Parathyroid adenoma (tissue), 2 donors: ENCODE measurements around the gene NACA.

ENCODE experiments used
- H2AFZ ChIP-seq: fragments of 300-600 bp; sonication (generic); one replicate; pipeline ENCODE4 v1.7.0; 2017; ENCODE audit warnings: antibody characterized with exemption, mild to moderate bottlenecking
- H3K27ac ChIP-seq: fragments of 300-600 bp; sonication (generic); one replicate; pipeline ENCODE4 v1.7.0; 2017
- H3K27me3 ChIP-seq: fragments of 300-600 bp; sonication (generic); one replicate; pipeline ENCODE4 v1.7.0; 2017; ENCODE audit warnings: low read length; ENCODE audit not compliant: control insufficient read depth, insufficient read depth
- H3K36me3 ChIP-seq: fragments of 300-600 bp; sonication (generic); one replicate; pipeline ENCODE4 v1.7.0; 2017; ENCODE audit warnings: low read length; ENCODE audit not compliant: control insufficient read depth, insufficient read depth
- H3K4me1 ChIP-seq: fragments of 300-600 bp; sonication (generic); one replicate; pipeline ENCODE4 v1.7.0; 2017; ENCODE audit warnings: control low read depth
- H3K4me2 ChIP-seq: fragments of 300-600 bp; sonication (generic); one replicate; pipeline ENCODE4 v1.7.0; 2017; ENCODE audit warnings: low read length
- H3K4me3 ChIP-seq: fragments of 300-600 bp; sonication (generic); one replicate; pipeline ENCODE4 v1.7.0; 2017; ENCODE audit warnings: low read depth, low read length
- H3K79me2 ChIP-seq: fragments of 300-600 bp; sonication (generic); one replicate; pipeline ENCODE4 v1.7.0; 2017; ENCODE audit warnings: control low read depth
- H3K9ac ChIP-seq: fragments of 300-600 bp; sonication (generic); one replicate; pipeline ENCODE4 v1.7.0; 2017; ENCODE audit warnings: mild to moderate bottlenecking
- H3K9me3 ChIP-seq: fragments of 300-600 bp; sonication (generic); one replicate; pipeline ENCODE4 v1.7.0; 2017; ENCODE audit warnings: low read length; ENCODE audit not compliant: control insufficient read depth
- CTCF ChIP-seq: fragments of 300-600 bp; sonication (generic); IDR thresholded peaks from one replicate; pipeline ENCODE4 v1.7.0; 2017; ENCODE audit warnings: antibody characterized with exemption, mild to moderate bottlenecking
- donor health status: primary hyperparathyroidism.

The NACA gene

GRCh38 chr12:56716933-56717880, 7.9 kb downstream of the NACA start:
- no peak overlapping the region for H2AFZ ChIP-seq
- no peak for TF ChIP-seq CTCF
- no peak overlapping the region for H3K4me2 ChIP-seq
- no peak overlapping the region for H3K4me3 ChIP-seq
- no peak overlapping the region for H3K27ac ChIP-seq
- no peaks in the 10 kb centered on the region for H3K27me3 ChIP-seq
- H3K4me1 ChIP-seq = peaks cover 10% of the 10 kb centered on the region
- no peaks in the 10 kb centered on the region for H3K36me3 ChIP-seq
- no peak overlapping the region for H3K9ac ChIP-seq
- peaks cover 34% of the 10 kb centered on the region for H3K79me2 ChIP-seq
- H3K9me3 ChIP-seq = no peaks in the 10 kb centered on the region

- Histone ChIP-seq H3K9ac (no peak overlapping the region), H3K36me3 (no peaks in the 10 kb centered on the region), H3K4me1 (peaks cover 3% of the 10 kb centered on the region), H3K79me2 (peaks cover 27% of the 10 kb centered on the region), H3K27me3 (no peaks in the 10 kb centered on the region), H3K4me3 (no peak overlapping the region), H2AFZ (no peak overlapping the region), H3K9me3 (no peaks in the 10 kb centered on the region), H3K27ac (no peak overlapping the region), H3K4me2 (no peak overlapping the region)
- no peak for TF ChIP-seq CTCF
These were observed 8.6 kb downstream of the NACA start for GRCh38 chr12:56716458-56716857.

- Histone ChIP-seq H3K36me3 (no peaks in the 10 kb centered on the region), H3K27me3 (no peaks in the 10 kb centered on the region), H3K79me2 (peaks cover 20% of the 10 kb centered on the region), H3K27ac (no peak overlapping the region), H3K9me3 (no peaks in the 10 kb centered on the region), H3K4me3 (no peak overlapping the region), H3K9ac (no peak overlapping the region), H2AFZ (no peak overlapping the region), H3K4me2 (no peak overlapping the region), H3K4me1 (no peaks in the 10 kb centered on the region)
- TF ChIP-seq CTCF = no peak
These were observed 9.3 kb downstream of the NACA start for GRCh38 chr12:56715798-56716197.

GRCh38 chr12:56714431-56714929, 10.6 kb downstream of the NACA start:
- no peak overlapping the region for H3K9ac ChIP-seq
- no peaks in the 10 kb centered on the region for H3K9me3 ChIP-seq
- H3K36me3 ChIP-seq = no peaks in the 10 kb centered on the region
- TF ChIP-seq CTCF = no peak
- H2AFZ ChIP-seq = no peak overlapping the region
- H3K27me3 ChIP-seq = no peaks in the 10 kb centered on the region
- peaks cover 8% of the 10 kb centered on the region for H3K79me2 ChIP-seq
- H3K4me3 ChIP-seq = no peak overlapping the region
- no peaks in the 10 kb centered on the region for H3K4me1 ChIP-seq
- no peak overlapping the region for H3K27ac ChIP-seq
- H3K4me2 ChIP-seq = no peak overlapping the region
